HG03439 (cell line): ENCODE results near the gene OR2L8.

Experiments
- ATAC-seq: cut with Tn5 transposase; IDR thresholded peaks from one replicate; pipeline ENCODE4 v1.9.1; 2021; ENCODE audit warnings: mild to moderate bottlenecking, moderate library complexity; ENCODE audit not compliant: unreplicated experiment

The OR2L8 gene

GRCh38 chr1:247966532-247967204, 18.0 kb downstream of the OR2L8 start:
- ATAC-seq = no peak

- no peak for ATAC-seq
These were observed 44.3 kb downstream of the OR2L8 start for GRCh38 chr1:247992986-247993385.

DNA sequence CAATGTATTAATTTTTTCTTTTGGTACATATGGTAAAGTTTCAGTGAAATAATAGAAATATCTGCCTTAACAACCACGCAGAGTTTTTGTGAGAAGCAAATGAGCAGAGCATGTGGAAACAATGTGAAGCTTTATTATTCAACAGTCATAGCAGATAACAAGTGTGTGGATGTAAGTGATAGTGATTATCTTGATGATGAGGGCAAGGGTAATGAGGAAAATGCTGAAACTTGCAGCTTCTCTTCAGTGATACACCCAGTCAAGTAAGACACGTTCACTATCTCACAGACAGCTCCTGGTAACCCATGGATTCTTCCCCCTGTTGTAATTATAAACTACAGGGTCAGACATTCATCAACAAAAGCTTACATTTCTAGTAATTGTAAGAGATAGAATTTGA, 50.2 kb downstream of the OR2L8 start:
- no peak for ATAC-seq
